HG02884 (cell line): ENCODE data around the gene PREP.
"Not testable (repeated sequence)": the region's sequence is repeated elsewhere in the genome, so short reads cannot be mapped to it uniquely, and the experiment has no call there.

Experiments
- ATAC-seq: cut with Tn5 transposase; IDR thresholded peaks from one replicate; pipeline ENCODE4 v1.9.1; 2021; ENCODE audit warnings: mild to moderate bottlenecking, moderate library complexity; ENCODE audit not compliant: unreplicated experiment

The PREP gene

GRCh38 chr6:105276374-105276773, 126.5 kb downstream of the PREP start:
- no peak for ATAC-seq

- no peak for ATAC-seq
Observed at GRCh38 chr6:105275542-105275941, 127.3 kb downstream of the PREP start.

- no peak for ATAC-seq
Observed at GRCh38 chr6:105274678-105275077, 128.2 kb downstream of the PREP start.

GRCh38 chr6:105273589-105273988, 129.3 kb downstream of the PREP start:
- ATAC-seq, result no peak

GRCh38 chr6:105272786-105273185, 130.1 kb downstream of the PREP start:
- no peak for ATAC-seq

DNA sequence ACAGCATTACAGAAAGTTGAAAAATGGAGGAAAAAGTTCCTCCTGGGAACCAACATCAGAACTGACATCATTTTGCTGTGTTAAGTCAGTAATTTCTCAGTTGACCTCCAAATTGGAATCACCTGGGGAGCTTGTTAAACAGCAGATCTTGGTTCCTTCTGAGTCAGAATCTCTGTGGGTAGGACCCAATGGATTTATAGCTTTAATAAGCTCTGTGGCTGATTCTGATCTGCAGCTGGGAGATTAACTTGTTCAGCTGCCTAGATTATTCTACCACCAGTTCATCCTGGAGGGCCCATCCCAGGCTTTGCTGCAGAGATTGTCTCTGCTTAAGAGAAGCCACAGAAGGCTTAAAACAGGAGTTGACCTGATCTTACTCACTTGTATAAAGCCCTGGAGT, 132.4 kb downstream of the PREP start:
- ATAC-seq, result no peak

DNA sequence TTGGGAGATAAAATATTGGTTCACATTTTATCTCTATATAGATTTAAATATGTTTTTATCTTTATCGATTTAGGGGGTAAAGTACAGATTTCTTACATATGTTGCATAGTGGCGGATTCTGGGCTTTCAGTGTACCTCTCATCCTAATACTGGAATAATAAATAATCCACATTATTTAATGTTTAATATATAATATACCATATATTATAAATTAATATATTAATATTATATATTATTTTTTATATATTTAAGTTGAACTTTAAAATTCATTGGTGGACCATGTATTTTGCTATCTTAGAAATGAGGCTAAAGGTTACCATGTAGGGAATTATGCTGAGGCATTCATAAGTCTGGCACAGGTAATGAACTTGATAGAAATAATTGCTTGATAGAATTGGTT, 133.5 kb downstream of the PREP start:
- ATAC-seq, result no peak

DNA sequence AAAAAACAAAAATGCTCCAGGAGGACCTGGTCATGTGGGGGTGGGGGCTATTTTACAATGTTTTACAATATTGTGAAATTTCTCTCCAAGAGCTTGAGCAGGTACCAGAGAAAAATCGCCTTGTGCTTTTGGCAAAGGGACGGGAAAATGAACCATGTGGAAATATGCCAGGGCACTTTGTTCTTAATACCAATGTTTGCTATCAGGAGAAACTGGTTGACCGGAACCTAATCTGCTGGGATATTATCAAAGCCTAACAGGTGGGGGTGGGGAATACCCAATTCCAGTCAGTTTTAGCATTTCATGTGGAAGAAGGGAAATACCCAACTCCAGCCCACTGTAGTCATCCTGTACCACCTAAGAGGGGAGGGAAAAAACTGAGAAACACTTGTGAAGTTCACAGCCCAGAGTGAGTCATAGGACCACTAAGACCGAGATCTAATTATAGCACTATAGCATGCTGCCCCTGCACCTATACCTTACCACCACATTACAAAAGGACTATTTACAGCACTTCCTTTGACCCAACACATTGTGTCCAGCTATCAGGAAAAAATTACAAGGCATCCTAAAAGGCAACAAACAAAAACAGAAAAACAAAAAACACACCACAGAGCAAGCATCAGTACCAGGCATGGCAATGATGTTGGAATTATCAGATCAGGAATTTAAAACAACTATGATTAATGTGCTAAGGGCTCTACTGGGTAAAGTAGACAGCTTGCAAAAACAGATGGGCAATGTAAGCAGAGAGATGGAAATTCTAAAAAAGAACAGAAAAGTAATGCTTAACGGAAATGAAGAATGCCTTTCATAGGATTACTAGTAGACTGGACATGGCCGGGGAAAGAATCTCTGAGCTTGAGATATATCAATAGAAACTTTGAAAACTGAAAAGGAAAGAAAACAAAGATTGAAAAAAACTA, 138.9 kb downstream of the PREP start:
- ATAC-seq, result peak; percentile 76

- no peak for ATAC-seq
Observed at GRCh38 chr6:105259913-105260889, 142.7 kb downstream of the PREP start.

DNA sequence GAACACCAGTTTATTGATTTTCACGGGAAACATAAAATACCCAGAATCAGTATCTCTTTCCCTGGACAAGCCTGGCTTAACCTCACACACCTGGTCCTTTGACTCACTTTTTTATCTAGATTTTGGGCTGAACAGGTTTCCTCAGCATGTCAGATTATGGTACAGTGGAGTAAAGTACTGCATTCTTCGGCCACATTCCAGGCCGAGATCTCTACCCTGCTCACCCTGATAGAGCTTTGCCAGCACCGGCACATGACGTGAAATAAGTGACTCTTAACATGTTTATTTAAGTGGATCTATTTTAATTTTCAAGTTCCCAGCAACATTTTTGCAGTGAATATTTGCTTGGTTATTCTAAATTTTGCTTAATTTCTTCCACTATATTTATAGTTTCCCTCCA, 144.1 kb downstream of the PREP start:
- ATAC-seq, result no peak

- ATAC-seq, result no peak
Observed at GRCh38 chr6:105257340-105257739, 145.5 kb downstream of the PREP start.

GRCh38 chr6:105256619-105257018, 146.3 kb downstream of the PREP start:
- no peak for ATAC-seq

DNA sequence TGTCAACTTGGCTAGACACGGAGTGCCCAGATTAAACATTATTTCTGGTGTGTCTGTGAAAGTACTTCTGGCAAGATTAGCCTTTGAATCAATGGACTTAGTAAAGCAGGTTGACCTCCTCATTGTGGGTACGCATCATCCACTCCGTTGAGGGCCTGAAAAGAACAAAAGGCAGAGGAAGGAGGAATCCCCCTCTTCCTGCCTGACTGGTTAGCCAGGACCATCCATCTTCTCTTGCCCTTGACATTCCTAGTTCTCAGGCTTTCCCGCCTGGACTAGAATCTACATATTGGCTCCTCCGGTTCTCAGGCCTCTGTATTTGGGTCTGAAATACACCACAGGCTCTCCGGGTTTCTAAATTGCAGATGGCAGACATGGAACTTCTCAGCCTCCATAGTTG, 149.1 kb downstream of the PREP start:
- ATAC-seq, result no peak

- ATAC-seq, result no peak
Observed at GRCh38 chr6:105251689-105252088, 151.2 kb downstream of the PREP start.

GRCh38 chr6:105250533-105250932, 152.3 kb downstream of the PREP start:
- ATAC-seq, result no peak

DNA sequence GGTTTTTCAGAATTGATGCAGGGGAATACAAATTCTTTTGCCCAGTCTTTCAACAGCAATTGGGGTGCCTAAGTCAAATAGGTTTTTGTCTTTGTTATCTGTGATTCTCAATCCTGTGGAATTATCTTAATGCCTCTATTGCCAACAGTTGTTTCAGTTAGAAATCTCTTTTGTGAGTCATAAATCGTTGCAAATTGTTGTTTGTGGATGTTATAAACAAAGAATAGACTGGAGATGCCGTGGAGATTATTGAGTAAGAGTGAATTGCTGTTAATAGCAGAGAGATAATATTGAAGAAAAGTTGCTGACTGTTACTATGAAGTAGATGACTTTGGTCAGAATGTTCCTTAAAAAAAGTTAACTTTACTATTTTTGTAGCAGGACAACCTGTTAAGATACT, 159.4 kb downstream of the PREP start:
- no peak for ATAC-seq

GRCh38 chr6:105235155-105235554, 167.7 kb downstream of the PREP start:
- no peak for ATAC-seq

DNA sequence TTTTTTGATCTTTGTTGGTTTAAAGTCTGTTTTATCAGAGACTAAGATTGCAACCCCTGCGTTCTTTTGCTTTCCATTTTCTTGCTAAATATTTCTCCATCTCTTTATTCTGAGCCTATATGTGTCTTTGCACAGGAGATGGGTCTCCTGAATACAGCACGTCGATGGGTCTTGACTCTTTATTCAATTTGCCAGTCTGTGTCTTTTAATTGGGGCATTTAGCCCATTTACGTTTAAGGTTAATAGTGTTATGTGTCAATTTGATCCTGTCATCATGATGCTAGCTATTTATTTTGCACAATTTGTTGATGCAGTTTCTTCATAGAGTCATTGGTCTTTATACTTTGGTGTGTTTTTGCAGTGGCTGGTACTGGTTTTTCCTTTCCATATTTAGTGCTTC, 171.1 kb downstream of the PREP start:
- not testable (repeated sequence) for ATAC-seq
